Measurements from ENCODE around the gene IQSEC3.

The IQSEC3 gene

GRCh38 chr12:223841-224240 is 157.3 kb downstream of the IQSEC3 start:
- no peak for TF ChIP-seq CTCF (IDR thresholded peaks at IDR 0.05; ENCODE audit: low read depth, low read length, missing control alignments)
- DNase-seq (ENCODE audit: low read depth) = no peak
- H3K4me3 ChIP-seq (ENCODE audit: low read depth, low read length) = no peak overlapping the region

DNA sequence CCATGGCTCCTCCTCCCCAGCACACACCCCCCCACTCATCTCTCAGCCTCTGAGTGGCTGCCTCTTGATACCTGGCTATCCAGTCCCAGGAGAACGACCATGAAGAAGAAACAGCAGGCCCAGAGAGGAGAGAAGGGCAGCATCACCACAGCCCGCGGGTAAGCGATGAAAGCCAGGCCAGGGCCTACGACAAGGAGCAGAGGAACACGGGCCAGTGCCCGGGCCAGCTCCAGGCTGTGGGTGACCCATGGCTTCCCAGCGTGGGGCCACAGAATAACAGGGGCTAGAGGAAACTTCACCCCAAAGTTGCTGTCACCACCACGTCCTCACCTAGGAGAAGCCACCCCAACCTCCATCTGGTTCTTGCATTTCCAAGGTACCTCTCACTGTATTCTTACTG is 157.8 kb downstream of the IQSEC3 start:
- DNase-seq (ENCODE audit: low read depth) = no peak
- no peak for TF ChIP-seq CTCF (IDR thresholded peaks at IDR 0.05; ENCODE audit: low read depth, low read length, missing control alignments)
- no peak overlapping the region for H3K4me3 ChIP-seq (ENCODE audit: low read depth, low read length)

- no peak overlapping the region for H3K4me3 ChIP-seq (ENCODE audit: low read depth, low read length)
- DNase-seq (ENCODE audit: low read depth) = no peak
- TF ChIP-seq CTCF (IDR thresholded peaks at IDR 0.05; ENCODE audit: low read depth, low read length, missing control alignments) = no peak
Observed at GRCh38 chr12:225012-225411, 158.4 kb downstream of the IQSEC3 start.

- TF ChIP-seq CTCF (IDR thresholded peaks at IDR 0.05; ENCODE audit: low read depth, low read length, missing control alignments) = no peak
- no peak overlapping the region for H3K4me3 ChIP-seq (ENCODE audit: low read depth, low read length)
- DNase-seq (ENCODE audit: low read depth) = no peak
Observed at GRCh38 chr12:226401-226800, 159.8 kb downstream of the IQSEC3 start.

GRCh38 chr12:227286-227915 is 160.8 kb downstream of the IQSEC3 start:
- no peak overlapping the region for H3K4me3 ChIP-seq (ENCODE audit: low read depth, low read length)
- no peak for DNase-seq (ENCODE audit: low read depth)
- TF ChIP-seq CTCF (IDR thresholded peaks at IDR 0.05; ENCODE audit: low read depth, low read length, missing control alignments) = no peak

Measured in GM12864 (cell line).